Stimulated activated CD8-positive, alpha-beta memory T cell treated with anti-CD3 and anti-CD28 coated beads, Interleukin-2, amount 100 ng/mL, for 48 hours (primary cell): ENCODE results near the gene SRPRB.

Experiments used
- DNase-seq, 2 donors: peaks; one replicate each; pipeline ENCODE4 v3.0.0-alpha.2; 2020; ENCODE audit warnings: low read depth in 2 of 2

Gene SRPRB, protein sequence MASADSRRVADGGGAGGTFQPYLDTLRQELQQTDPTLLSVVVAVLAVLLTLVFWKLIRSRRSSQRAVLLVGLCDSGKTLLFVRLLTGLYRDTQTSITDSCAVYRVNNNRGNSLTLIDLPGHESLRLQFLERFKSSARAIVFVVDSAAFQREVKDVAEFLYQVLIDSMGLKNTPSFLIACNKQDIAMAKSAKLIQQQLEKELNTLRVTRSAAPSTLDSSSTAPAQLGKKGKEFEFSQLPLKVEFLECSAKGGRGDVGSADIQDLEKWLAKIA

DNA sequence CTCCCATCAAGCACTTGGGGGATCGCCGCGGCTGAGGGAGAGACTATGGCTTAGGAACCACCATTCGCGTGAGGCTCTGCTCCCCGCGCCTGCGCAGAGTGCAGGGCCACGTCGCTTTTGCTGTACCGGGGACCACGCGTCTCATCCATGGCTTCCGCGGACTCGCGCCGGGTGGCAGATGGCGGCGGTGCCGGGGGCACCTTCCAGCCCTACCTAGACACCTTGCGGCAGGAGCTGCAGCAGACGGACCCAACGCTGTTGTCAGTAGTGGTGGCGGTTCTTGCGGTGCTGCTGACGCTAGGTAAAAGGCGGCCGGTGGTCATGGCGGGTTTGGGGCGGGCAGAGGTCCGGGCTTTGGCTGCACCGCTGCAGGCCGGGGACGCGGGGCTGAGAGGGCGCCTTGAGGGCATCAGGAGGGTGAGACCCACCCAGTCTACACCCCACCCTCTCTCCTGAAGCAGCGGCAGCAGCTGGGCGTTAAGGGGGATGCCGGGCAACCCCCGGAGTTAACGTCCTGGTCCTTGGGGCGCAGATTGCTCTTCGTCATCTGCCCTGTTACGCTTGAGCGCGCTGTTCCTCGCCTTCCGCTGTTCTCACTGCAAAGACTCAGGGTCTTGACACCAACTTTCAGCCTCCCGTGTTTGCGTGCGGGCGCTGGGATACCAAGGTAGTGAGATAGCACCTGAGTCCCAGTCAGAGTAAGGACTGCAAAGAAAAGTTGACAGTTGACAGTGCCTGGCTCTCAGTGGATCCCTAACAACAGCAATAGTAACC lies at the start of gene SRPRB:
TSS of gene SRPRB (plus strand) at position 114 of the 774 bp plus-strand sequence. CDS start at position 148, 34 bp downstream.
- DNase-seq: peak; percentile 93 to 94

DNA sequence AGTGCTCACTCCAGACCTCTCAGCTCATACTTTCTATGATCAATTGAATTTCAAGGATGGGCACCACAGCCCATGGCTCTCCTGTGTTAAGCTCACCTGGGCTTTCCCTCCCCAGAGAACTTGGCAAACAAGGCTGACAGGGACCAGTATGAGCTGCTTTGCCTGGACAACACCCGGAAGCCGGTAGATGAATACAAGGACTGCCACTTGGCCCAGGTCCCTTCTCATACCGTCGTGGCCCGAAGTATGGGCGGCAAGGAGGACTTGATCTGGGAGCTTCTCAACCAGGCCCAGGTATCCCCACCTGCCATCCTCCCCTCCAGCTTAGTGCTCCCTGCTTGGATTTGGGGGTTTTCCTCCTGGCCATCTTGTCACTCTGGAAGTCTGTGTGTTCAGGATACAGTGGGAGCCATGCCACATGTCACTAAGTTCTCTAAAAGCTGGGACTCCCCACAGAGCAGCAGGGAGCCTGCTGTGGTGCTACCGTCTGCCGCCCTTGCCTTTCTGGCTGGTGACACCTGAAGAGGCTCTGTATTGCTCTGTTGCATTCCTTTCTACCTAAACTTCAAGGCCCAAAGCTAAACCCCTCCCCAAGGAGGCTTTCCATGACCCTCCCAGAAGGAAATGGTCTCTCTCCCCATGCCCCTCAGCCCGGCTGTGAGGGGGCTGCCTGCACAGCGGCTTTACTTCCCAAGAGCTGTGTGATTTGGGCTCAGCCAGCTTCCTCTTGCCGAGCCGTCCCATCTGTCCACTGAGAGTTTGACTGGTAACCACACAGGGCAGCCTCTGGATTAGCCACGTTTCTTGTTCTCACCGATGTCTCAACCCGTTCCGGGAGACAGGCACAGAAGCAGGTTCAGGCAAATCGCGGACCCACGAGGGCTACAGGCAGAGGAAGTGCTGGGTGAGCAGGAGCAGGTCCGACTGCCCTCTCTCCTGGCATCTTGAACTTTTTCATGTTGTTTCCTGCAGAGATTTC lies 48.6 kb upstream of the SRPRB start:
- DNase-seq: no peak

DNA sequence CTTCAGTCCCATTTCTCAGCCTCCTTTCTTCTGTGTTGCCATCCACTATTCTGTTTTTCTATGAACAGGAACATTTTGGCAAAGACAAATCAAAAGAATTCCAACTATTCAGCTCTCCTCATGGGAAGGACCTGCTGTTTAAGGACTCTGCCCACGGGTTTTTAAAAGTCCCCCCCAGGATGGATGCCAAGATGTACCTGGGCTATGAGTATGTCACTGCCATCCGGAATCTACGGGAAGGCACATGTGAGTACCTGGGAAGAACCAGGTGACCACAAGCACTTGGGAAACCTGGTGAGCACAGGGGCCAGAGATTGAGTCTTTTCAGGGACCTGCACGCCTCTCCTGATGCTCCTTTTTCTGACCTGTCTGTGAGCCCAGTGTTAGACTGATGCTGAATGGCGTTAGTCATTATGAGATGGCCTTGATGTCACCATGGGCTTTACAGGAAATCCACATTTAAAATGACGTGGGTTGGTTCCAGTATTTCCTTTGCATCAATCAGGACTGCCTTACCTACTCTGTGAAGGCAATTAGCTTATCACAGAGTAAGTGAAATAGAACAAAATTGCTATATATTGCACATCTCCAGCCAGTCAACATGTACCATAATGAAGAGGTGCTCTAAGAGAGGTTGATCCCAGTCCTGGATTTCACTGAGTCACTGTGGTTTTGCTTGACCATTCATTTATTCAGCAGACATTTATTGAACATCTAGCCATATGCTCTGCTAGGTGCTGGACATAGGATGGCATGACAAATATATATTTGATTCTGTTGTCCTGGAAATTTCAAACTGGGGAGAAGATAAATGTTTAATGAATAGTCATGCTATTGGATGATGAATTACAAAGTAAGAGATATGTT lies 47.7 kb upstream of the SRPRB start:
- DNase-seq: no peak

DNA sequence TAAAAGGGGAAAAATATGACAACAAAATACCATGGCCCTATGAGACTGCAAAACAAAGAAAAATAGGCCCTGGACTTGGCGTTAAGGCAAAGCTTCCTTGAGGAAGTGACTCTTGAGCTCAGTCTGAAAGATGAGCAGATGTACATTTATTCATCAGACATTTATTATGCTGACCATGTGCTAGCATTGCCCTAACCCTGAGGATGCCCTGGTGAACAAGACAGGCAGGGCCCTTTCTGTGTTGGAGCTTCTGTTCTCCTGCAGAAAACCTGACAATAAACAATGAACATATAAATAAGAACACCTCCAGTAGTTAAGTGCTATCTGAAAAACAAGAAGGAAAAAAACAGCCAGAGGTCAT lies 47.1 kb upstream of the SRPRB start:
- no peak for DNase-seq

DNA sequence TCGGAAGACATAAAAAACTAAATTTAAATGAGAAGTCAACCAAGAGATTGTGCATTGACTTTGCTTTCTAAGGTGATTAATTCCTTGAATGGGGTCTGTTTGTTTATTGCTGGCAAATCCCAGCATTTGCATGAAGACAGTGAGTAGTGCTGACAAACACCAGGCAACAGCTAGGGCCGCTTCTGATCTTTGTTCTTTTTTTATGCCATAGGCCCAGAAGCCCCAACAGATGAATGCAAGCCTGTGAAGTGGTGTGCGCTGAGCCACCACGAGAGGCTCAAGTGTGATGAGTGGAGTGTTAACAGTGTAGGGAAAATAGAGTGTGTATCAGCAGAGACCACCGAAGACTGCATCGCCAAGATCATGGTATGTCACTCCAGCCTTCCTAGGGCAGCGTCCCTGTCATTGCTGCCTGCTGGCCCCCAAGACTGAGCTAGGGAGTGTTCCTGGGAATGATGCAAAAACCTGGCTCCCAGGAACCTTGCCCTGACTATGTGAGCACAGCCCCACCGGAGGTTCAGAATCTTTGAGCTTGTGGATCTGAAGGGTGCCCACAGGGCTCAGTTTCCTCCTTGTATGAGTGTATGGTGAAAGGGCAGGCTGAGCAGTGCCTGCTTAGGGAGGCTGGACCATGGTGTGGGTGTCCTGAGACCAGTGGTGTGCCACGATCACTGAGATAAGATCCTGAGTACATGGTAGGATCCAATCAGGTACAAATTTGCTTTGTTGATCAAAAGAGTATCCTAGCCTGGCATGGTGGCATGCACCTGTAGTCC lies 46.5 kb upstream of the SRPRB start:
- DNase-seq: no peak

DNA sequence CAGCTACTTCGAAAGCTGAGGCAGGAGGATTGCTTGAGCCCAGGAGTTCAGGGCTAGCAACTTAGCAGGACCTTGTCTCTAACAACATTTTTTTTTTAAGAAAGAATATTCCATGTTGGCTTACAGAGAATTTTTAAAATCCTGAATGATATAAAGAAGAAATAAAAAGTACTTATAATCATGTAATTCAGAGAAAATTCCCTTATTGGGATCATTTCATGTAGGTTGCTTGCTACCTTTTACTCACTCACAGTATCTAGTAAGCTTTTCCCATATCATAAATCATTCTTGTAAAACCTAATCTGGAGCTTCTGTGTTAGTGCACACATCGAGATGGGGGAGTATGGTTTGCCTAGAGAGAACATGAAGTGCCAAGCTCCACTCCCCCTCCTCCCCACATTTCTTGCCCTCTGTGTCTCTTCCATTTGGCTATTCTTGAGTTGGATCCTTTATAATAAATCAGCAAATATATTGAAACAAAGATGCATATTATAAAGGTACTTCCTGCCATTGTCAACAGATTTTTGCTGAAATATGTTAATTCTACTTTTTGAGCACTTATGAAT lies 45.8 kb upstream of the SRPRB start:
- DNase-seq: no peak

DNA sequence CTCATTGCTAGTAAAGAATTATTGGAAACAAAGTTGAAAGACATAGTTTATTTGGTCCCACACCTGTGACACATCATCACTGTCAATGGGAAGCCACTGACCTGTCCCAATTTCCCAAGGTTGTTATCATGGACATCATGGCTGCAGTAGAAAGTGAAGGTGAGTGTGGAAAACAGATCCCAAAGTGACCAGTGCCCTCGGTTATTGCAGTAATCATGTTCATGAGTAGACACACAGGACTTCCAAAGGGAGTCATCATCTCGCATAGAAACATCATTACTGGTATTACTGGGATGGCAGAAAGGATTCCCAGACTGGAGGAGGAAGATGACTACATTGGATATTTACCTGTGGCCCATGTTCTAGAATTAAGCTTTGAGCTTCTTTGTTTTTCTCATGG lies 44.7 kb upstream of the SRPRB start:
- no peak for DNase-seq

DNA sequence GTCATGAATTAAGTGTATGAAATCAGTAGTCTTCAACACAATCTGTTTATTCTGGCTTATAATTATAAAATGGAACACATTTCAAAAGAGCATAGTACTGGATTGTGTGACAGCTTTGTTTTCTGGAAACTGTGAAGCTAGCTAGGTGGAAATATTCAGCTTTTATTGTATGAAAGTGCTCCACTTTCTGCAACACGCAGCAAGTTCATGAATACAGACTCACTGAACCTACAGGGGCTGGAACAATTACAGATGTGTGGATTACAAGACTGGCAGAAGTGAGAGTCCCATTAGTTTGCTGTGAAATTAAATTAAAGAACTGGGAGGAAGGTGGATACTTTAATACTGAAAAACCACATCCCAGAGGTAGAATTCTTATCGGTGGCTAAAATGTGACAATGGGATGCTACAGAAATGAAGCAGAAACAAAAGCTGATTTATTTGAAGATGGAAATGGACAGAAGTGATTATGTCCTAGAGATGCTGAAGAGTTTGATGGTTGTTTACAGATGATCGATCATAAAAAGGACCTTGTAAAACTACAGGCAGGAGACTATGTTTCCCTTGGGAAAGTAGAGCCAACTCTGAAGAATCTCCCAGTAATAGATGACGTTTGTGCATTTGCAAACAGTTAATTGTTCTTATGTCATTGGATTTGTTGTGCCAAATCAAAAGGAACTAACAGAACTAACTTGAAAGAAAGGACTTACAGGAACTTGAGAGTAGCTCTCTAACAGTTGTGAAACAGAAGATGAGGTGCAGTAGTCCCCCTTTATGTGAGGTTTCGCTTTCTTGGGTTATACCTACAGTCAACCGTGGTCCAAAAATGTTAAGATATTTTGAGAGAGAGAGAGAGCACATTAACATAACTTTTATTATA lies 43.8 kb upstream of the SRPRB start:
- no peak for DNase-seq

DNA sequence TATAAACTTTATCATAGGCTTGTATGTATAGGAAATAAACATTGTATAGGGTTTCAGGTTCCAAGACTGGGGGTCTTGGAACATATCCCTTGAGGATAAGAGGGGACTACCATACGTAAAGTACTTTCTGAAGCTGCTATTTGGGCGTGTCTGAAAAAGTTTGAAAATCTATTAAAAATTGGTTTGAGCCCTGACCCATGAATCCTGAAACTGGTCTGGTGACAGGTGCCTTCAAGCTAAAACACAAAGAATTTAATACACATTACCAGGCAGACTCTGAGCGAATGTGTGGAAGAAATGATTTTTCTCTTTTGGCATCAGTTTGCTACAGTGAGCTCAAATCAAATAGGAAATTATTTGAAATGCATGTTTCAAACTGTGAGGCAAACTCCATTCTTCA lies 43.1 kb upstream of the SRPRB start:
- no peak for DNase-seq

DNA sequence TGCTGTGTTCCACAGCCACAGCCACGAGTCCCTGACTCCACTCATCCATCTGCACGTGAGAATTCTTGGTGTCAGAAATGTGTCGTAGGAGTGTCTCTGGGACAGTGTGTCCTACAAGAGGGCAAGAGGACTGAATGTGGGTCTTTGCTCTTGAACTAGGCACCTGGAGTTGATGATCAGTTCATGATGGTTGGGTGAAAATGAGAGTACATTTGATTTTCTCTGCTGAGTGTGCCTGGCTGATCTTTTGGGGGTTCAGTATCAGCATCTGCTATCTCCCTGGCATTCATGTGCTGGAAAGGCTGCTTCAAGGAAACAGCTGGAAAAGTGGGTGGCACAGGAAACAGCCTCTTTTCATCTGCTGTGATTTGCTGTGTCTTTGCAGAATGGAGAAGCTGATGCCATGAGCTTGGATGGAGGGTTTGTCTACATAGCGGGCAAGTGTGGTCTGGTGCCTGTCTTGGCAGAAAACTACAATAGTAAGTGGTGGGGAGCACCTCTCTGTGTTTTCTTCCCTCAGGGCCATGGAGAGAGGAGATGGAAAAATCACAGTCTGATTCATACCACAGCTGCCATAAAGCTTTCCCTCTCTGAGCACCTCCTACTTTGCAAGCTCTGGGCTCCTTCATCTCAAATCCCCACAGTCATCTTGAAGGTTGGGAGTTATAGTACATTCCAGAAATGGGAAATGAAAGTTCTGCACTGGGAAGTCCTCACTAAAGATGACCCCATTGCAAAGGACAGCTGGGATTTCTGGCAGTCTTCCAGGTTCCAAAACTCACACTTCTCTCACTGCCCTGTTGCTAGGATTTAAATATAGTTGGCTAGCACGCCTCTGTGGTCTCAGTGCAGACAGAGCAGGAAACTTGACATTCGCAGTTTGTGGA lies 41.6 kb upstream of the SRPRB start:
- no peak for DNase-seq

DNA sequence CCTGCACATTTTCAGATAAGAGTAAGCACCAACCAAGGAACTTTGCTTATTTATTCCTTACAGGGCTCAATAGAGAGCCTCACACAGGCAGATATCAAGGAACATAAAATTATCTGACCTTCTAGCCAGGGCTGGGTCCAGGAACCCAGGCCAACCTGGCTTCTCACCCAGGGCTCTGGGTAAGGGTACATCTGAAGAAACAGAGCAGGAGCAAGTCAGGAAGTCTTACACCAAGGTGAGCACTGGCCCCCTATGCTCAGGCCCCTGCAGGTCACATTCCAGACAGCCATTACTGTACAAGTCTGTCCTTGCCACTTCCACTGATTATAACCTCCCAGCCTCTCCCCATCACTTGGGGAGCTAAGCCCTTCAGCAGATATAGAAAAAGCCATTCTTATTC lies 40.4 kb upstream of the SRPRB start:
- DNase-seq: no peak

DNA sequence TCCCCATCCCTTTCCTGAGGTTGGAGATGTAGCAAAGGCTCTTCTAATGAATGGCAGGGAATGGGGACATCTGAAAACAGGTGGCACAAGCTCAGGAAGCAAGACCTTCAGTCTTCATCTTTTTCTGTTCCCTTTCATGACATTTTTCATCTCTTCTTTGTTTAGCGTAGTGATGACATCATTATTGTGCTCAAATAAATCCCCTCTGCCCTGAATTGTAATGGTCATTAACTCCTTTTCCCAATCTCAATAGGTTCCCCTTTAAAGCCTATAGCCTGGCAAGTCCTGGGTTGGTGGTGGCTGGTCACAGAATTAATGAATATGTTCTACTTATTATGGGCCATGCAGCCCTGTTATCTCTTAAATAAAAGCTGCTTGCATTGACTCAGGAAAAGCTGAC lies 38.0 kb upstream of the SRPRB start:
- DNase-seq: no peak

DNA sequence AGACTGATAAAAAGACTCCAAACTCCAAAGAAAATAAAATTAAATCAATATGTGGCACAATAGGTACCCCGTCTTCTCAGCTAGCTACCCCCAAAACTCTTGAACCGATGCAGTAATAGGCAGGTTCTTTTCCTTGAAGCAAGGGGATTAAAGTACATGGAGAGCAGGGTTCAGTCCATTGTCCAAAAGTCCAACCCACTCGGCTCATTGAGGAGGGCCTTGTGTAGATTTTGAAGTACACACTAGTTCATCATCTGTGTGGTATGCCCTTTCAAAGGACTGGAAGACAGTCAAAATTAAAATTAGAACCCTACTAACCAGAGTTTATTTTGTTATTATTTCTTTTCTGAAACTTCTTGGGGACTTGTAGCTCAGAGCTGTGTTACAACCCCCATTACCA lies 36.1 kb upstream of the SRPRB start:
- no peak for DNase-seq

DNA sequence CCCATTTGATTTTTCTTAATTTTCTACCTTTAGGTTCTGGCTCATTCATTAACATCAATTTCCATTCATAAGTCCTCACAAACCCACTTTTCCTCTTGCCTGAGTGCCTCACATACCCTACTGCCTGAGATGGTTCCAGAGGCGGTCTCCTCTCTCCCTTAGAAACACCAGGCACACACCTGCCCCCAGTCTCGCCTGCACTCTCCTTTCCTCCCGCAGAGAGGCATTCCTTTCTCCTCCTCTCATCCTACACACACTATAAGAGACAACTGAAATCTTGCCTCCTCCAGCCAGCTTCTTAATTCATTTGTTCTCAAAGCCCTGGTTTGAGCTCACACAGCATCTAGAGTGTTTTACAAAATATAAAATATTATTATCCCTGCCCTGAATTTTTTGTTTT lies 31.9 kb upstream of the SRPRB start:
- DNase-seq: no peak

DNA sequence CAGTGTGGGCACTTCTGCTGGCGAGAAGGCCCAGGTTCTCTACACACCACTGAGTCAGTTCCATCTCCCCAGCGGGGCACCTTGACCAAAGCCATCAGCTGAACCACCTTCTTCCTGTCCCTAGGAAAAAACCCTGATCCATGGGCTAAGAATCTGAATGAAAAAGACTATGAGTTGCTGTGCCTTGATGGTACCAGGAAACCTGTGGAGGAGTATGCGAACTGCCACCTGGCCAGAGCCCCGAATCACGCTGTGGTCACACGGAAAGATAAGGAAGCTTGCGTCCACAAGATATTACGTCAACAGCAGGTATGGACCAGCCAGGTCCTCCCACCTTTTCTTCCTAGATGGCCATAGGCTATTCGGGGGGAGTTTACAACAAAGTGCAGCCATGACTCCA lies 30.3 kb upstream of the SRPRB start:
- DNase-seq: no peak

DNA sequence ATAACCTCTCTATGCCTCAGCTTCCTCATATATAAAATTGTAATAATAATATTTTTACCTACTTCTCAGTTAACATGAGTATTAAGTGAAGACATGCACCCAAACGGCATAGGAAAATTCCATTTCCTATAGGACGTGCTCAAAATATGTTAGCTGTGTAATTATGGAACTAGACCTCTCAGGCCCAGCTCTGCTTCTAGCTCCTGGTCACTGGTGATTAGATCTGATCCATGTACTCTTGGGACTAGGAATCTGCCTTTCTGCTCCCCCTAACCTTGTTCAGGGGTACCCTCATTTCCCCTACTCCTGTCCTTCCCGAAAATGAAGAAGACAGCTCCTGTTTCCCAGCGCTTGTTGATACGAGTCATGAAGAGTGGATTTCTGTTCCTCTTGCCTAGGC lies 29.8 kb upstream of the SRPRB start:
- no peak for DNase-seq

DNA sequence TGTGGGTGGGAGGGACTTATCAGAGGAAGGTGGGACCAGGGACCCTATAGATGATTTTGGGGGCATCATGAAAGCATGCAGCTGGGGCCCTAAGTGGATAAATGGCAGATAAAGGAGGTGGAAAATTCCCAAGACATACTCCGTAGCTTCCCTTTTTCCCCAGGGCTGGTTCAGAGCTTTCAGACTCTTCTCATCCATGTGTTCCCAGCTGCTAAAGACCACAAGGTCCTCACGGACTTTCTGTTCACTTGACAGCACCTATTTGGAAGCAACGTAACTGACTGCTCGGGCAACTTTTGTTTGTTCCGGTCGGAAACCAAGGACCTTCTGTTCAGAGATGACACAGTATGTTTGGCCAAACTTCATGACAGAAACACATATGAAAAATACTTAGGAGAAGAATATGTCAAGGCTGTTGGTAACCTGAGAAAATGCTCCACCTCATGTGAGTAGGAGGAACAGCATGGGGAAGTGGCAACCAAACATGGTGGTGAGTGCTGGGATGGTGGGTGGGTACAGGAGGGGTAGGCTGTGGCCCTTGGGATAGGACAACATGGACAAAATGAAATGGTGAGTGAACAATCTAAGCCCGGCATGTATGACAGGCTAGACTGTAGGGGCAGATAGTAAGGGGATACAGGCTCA lies 28.7 kb upstream of the SRPRB start:
- no peak for DNase-seq
